ENCODE data around the gene RBMS3. TPM values are rescaled to one million over a fixed set of nuclear protein-coding genes. Genes with fewer than 3 reads are reported as not detected.

The RBMS3 gene
- total and polyA plus RNA-seq, 7 donors: 0.46 to 61.9 (median 39.9) TPM

- Histone ChIP-seq H3K27ac (peak overlapping the region in 2 of 4 donors; percentile 1 to 28), H3K36me3 (no peaks in the 10 kb centered on the region), H3K27me3 (no peaks in the 10 kb centered on the region), H3K4me3 (no peak overlapping the region), H3K9me3 (no peaks in the 10 kb centered on the region), H3K4me1 (peaks cover 0 to 38% (median 25%) of the 10 kb centered on the region in 4 donors)
- intact Hi-C loops (cut with DNase I): no loop called here
- 13 to 14% methylated on average over 3 of the region's 3 CpGs for WGBS, 2 donors
- peak; percentile 68 for DNase-seq
- TF ChIP-seq POLR2A (IDR thresholded peaks at IDR 0.05): no peak
- TF ChIP-seq EP300 (IDR thresholded peaks at IDR 0.05): no peak
- TF ChIP-seq POLR2AphosphoS5 (IDR thresholded peaks at IDR 0.05): no peak
- no peak for TF ChIP-seq CTCF (IDR thresholded peaks at IDR 0.05)
Observed at GRCh38 chr3:29513236-29513635, 232.4 kb downstream of the RBMS3 start.

DNA sequence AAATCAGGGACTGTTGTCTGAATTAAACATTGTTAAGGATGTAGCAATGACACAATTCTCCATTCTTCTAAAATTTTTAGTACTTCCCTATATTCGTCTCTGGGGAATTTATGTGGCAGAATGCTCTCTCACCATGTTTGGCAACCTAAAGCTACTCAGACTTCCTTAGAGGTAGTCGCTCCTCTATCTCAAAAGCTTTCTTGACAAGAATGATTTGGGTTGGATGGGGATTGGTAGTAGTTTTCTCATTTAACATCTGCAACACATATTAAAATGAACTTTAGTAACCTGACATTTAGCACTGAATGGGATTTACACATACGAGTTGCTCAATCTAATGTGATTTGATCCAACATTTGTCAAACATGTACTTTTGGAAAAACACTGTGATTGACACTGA lies 233.3 kb downstream of the RBMS3 start:
- peaks cover 0 to 38% (median 25%) of the 10 kb centered on the region in 4 donors for H3K4me1 ChIP-seq
- H3K27ac ChIP-seq: peak overlapping the region in 2 of 4 donors; percentile 7 to 31
- no peaks in the 10 kb centered on the region for H3K27me3 ChIP-seq
- 38 to 72% methylated on average over 3 of the region's 3 CpGs for WGBS, 2 donors
- H3K4me3 ChIP-seq: no peak overlapping the region
- intact Hi-C loops (cut with DNase I): no loop called here
- H3K36me3 ChIP-seq: no peaks in the 10 kb centered on the region
- DNase-seq: no peak
- no peak for TF ChIP-seq EP300 (IDR thresholded peaks at IDR 0.05)
- peak in 2 of 4 donors; percentile 22 to 31 for TF ChIP-seq POLR2AphosphoS5 (IDR thresholded peaks at IDR 0.05)
- no peaks in the 10 kb centered on the region for H3K9me3 ChIP-seq

DNA sequence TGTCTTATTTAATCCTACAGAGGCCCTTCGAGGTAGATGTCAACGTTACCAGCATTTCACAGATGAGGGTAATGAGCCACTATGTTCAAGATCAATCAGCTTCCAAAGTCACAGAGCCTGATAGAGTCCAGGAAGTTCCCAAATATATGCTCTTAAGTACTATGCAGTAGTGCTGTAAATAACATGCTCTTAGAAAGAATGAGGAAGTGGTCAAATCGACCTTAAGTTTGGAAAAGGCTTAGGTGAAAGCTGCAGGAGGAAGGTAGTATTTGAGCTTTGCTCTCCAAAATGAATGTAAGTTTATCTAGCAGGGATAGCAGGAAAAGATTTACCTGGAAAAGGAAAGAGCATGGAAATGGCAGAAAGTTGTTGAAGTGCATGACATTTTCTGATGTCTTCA lies 234.0 kb downstream of the RBMS3 start:
- Histone ChIP-seq H3K27me3 (no peaks in the 10 kb centered on the region), H3K9me3 (no peaks in the 10 kb centered on the region), H3K36me3 (no peaks in the 10 kb centered on the region), H3K4me1 (peaks cover 0 to 43% (median 25%) of the 10 kb centered on the region in 4 donors), H3K27ac (no peak overlapping the region), H3K4me3 (no peak overlapping the region)
- DNase-seq: no peak
- TF ChIP-seq CTCF (IDR thresholded peaks at IDR 0.05): no peak
- TF ChIP-seq POLR2A (IDR thresholded peaks at IDR 0.05): no peak
- no peak for TF ChIP-seq EP300 (IDR thresholded peaks at IDR 0.05)
- TF ChIP-seq POLR2AphosphoS5 (IDR thresholded peaks at IDR 0.05): no peak
- intact Hi-C loops (cut with DNase I): no loop called here
- 24 to 27% methylated on average over 3 of the region's 3 CpGs for WGBS, 2 donors

- TF ChIP-seq CTCF (IDR thresholded peaks at IDR 0.05) (no peak), POLR2AphosphoS5 (IDR thresholded peaks at IDR 0.05) (no peak), POLR2A (IDR thresholded peaks at IDR 0.05) (no peak), EP300 (IDR thresholded peaks at IDR 0.05) (no peak)
- H3K27ac ChIP-seq: no peak overlapping the region
- H3K36me3 ChIP-seq: no peaks in the 10 kb centered on the region
- H3K4me3 ChIP-seq: no peak overlapping the region
- H3K4me1 ChIP-seq: peaks cover 0 to 45% (median 25%) of the 10 kb centered on the region in 4 donors
- no peaks in the 10 kb centered on the region for H3K9me3 ChIP-seq
- intact Hi-C loops (cut with DNase I): no loop called here
- no peaks in the 10 kb centered on the region for H3K27me3 ChIP-seq
- no peak for DNase-seq
- WGBS, 2 donors: 55 to 77% methylated on average over 2 of the region's 2 CpGs
Observed at GRCh38 chr3:29515451-29515850, 234.6 kb downstream of the RBMS3 start.

DNA sequence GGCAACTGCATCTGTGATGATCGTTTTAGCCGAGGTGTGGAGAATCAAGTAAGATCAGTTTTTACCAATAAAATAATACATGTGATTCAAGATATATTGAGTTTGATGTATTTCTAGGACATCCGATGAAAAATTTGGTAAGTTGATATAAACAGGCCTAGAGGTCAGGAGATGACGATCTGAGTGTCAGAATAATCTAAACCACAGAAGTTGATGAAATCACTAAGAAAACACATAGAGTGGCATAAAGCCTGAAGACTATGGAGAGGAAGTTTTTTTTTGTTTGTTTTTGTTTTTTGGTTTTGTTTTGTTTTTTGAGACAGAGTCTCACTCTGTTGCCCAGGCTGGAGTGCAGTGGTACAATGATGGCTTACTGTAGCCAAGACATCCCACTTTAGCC lies 235.3 kb downstream of the RBMS3 start:
- whole genome bisulfite sequencing, 2 donors: 88 to 89% methylated on average over 4 of the region's 4 CpGs
- Histone ChIP-seq H3K27me3 (no peaks in the 10 kb centered on the region), H3K4me3 (no peak overlapping the region), H3K27ac (no peak overlapping the region), H3K36me3 (no peaks in the 10 kb centered on the region), H3K4me1 (peaks cover 0 to 45% (median 27%) of the 10 kb centered on the region in 4 donors), H3K9me3 (no peaks in the 10 kb centered on the region)
- DNase-seq: no peak
- intact Hi-C loops (cut with DNase I): no loop called here
- no peak for TF ChIP-seq POLR2A (IDR thresholded peaks at IDR 0.05)
- TF ChIP-seq EP300 (IDR thresholded peaks at IDR 0.05): no peak
- TF ChIP-seq POLR2AphosphoS5 (IDR thresholded peaks at IDR 0.05): no peak
- no peak for TF ChIP-seq CTCF (IDR thresholded peaks at IDR 0.05)
